ENCODE results near the gene NHEJ1.
"Not testable (repeated sequence)": the region's sequence is repeated elsewhere in the genome, so short reads cannot be mapped to it uniquely, and the experiment has no call there.

NHEJ1 gene, protein sequence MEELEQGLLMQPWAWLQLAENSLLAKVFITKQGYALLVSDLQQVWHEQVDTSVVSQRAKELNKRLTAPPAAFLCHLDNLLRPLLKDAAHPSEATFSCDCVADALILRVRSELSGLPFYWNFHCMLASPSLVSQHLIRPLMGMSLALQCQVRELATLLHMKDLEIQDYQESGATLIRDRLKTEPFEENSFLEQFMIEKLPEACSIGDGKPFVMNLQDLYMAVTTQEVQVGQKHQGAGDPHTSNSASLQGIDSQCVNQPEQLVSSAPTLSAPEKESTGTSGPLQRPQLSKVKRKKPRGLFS

DNA sequence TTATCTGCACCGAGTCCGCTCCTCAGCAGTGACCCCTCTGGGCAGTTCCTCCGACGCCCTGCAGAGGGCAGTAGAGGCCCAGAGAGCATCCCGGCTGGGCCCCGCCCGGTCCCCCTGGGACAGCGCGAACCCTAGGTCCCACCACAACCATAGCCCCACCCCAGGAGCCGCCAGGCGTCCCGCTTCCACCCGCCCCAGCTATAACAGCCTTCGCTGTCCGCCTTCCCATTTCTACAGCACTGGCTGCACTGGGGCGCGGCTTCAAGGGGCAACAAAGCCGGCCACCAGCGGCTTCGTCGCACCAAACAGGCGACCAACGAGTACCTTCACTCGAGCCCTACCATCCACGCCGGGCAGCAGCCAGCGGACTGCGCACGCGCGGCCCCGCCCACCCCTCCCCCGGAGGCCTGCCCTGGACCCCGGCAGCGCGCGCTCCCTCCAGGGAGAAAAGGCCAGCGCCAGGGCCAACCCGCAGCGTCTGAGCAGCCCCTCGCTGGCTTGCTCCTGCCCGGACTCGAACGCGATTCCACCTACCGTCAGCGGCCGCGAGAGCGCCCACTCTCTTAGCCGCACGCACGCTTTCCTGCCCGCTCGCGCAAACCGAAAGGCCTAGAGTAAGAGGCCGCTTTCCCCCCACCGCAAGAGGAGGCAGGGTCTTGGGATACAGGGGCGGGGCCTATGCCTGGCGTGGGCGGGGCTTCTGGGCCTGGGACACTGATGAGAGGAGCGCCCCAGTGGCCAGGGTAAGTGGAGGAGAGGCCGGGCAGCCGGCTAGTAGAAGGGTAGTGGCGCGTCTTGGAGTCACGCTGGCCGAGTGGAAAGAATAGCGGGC, at the start of gene NHEJ1:
Gene NHEJ1, minus strand, starts transcription at position 630 of the 832 bp plus-strand sequence. CDS start 2,453 bp downstream, outside the sequence.
- DNase-seq: peak; percentile 86

DNA sequence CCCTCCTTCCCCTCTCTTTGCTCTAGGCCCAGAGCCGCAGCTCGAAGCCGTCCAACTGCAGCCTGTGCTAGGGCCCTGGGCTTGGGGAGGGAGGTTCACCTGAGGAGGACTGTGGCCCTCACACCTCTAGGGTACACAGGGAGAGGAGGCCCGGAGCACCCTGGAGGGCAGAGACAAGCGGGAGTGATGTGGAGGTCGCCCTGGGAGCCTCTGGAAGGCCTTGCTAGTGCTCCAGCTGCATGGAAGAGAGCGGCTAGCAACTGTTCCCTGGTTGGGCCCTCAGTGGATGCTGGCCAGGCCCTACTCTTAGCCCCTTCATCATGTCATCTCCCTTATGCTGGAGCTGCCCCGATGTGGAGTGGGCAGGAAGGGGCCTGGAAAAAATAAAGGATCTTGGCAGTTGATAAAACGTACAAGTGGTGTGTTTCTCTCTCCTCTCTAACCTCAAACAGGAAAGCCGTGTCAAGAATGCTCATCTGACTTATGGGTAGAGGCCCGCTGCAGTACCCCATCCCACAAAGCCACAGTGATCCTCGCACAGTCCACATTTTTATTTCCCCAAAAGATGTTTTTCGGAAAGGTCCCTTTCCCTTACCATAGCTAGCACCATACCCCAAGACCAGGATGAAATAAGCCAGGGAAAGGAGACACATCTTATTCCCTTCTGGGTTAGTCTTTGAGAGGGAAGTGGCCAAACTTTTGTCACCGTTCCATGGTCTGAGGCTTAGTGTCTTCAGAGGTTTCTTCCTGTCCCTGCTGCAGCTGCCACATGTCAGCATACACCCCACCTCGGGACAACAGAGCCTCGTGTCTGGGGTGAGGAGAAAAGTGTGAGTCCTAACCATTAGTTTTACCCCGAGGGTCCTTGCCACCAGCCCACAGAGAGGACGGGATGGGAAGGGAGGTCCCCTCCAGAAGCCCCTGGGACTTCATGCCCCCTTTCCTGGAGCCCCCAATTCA, 48.9 kb upstream of the NHEJ1 start:
- no peak for DNase-seq

DNA sequence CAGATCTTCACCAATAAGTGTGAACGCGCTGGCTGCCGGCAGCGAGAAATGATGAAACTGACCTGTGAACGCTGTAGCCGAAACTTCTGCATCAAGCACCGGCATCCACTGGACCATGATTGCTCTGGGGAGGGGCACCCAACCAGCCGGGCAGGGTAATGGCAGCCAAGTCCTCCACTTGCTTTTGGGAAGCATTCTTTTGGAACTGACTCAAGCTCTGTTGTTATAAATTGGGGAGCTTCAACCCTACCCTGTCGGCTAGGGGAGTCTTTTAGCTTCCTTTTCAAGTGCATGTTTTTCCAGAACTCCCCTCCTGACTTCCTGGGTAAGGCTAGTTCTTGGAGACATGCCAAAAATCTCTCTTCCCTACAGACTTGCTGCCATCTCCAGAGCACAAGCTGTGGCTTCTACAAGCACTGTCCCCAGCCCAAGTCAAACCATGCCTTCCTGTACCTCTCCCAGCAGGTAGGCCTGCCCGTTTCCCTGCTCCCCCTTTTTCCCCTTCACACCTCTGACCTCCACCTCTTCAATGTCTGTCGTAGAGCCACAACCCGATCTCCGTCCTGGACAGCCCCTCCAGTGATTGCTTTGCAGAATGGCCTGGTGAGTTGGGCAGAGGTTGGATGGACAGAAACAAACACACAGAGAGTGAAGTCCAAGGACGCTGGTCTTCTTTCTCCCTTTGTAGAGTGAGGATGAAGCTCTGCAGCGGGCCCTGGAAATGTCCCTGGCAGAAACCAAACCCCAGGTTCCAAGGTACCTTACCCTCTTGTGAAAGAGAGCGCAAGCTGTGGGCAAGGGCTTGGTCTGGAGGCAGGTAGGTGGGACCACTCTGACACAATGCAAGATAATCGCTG, 47.5 kb upstream of the NHEJ1 start:
- DNase-seq: peak; percentile 72

DNA sequence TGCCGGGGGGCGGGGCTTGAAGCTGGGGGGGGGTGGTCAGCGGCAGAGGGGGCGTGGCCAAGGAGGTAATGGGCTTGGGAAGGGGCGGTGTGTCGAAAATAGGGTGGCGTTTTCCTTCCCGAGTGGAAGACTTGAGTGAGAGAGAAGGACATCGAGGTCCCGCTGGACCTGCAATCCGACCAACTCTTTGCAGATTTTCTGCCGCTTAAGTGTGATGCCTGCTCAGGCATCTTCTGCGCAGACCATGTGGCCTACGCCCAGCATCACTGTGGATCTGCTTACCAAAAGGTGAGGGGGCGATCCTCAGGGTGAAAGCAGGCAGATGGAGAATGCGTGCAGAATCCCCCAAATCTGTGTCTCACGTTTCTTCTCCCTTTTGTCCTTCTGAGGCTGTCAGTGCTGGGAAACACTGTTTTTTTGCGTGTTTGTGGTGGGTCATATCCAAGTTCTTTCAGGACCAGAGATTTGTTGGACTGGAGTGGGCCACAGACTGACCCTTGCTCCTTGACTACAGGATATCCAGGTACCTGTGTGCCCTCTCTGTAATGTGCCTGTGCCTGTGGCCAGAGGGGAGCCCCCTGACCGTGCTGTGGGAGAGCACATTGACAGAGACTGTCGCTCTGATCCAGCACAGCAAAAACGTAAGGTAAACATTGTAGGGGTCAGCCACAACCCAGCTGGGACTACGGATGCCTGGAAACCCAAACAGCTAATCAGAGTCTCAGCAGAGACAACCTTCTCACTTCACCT, 46.7 kb upstream of the NHEJ1 start:
- DNase-seq: no peak

DNA sequence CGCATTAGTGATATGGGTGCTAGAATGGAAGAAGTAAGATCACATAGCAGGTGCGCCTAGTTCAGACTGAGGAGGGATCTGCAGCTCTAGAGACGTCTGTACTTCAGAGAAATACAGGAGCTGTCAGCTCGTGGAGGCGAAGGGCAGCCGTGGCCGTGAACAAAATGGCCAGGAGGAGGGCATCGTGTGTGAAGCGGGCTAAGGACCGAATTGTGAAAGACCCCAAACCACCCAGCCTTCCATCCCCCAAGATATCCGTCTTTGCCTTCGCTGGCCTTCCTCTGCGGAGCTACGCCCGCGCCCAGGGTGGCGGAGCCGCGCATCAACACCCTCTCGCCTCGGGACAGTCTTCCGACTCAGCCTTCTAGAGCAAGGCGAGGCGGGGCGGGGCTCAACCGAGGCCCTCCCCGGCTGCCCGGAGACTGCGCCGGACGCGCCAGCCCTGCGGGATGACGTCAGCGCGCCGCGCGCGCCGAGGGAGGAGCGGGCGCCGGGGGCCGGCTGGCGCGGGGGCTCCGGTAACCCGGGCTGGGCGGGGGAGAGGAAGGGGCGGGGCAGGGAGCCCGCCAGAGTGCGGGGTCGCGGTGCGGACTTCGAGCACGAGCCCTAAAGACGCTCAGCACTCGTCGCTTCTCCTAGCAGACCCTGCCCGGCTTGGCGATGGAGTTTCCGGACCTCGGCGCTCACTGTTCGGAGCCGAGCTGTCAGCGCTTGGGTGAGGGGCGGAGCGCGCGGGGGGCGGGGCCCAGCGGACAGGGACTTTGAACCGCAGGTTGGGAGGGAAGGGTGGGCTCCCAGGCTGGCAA, 45.9 kb upstream of the NHEJ1 start, which contains the start of gene ZFAND2B:
Gene ZFAND2B, plus strand, starts transcription at position 455 of the 806 bp plus-strand sequence. Its CDS starts 206 bp downstream, at position 661.
- DNase-seq: peak; percentile 87

DNA sequence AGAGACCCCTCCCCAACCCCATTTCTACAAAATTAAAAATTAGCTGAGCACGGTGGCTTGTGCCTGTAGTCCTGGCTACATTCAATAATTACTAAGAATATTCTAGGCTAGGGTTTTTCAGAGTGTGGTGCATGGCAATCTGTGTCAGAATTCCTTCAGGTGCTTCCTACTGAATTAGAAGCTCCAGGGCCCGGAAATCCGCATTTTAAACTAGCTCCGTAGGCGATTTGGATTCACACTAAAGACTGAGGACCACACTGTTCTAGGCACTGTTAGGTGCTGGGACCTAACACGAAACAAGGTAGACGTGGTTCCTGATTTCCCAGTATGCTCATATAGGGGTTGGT, 45.3 kb upstream of the NHEJ1 start:
- DNase-seq: no peak

DNA sequence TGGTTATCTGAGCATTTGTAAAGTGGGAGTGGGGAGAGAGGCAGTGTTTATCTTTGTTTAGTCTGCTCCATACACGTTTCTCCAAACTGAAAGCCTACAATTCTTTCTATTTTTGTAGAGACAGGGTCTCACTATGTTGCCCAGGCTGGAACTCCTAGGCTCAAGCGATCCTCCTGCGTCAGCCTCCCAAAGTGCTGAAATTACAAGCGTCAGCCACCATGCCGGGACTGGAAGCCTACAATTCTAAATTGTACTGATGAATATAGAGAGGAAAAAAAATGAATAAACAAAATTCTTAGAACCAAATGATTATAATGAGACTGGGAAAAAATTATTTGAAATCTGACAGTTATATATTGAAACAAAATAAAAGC, 44.5 kb upstream of the NHEJ1 start:
- no peak for DNase-seq

DNA sequence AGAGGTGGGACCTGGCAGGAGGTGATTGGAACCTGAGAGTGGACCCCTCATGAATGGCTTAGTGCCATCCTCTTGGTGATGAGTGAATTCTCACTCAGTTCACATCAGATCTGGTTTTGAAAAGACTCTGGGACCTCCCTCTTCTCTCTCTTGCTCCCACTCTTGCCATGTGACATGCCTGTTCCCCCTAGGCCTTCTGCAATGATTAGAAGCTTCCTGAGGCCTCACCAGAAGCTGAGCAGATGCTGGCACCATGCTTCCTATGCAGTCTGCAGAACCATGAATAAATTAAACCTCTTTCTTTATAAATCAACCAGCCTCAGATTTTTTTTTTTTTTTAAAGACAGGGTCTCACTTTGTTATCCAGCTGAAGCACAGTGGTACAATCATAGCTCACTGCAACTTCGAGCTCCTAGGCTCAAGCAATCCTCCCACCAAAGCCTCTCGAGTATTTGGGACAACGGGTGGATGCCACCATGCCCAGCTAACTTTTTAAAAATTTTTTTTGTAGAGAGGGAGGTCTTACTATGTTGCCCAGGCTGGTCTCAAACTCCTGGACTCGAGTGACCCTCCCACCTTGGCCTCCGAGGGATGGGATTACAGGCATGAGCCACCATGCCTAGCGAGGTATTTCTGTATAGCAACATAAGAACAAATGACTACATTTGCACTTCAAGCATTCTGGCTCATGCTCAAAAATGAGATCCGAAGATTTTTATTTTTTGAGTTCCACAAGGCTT, 44.0 kb upstream of the NHEJ1 start:
- no peak for DNase-seq

DNA sequence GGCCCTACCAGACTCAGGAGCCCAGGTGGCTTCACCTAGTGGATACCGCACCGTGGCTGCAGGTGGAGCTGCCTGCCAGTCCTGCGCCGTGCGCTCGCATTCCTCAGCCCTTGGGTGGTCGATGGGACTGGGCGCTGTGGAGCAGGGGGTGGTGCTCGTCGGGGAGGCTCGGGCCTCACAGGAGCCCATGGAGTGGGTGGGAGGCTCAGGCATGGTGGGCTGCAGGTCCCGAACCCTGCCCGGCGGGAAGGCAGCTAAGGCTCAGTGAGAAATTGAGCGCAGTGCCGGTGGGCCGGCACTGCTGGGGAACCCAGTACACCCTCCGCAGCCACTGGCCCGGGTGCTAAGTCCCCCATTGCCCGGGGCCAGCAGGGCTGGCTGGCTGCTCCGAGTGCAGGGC, 40.7 kb upstream of the NHEJ1 start:
- not testable (repeated sequence) for DNase-seq

DNA sequence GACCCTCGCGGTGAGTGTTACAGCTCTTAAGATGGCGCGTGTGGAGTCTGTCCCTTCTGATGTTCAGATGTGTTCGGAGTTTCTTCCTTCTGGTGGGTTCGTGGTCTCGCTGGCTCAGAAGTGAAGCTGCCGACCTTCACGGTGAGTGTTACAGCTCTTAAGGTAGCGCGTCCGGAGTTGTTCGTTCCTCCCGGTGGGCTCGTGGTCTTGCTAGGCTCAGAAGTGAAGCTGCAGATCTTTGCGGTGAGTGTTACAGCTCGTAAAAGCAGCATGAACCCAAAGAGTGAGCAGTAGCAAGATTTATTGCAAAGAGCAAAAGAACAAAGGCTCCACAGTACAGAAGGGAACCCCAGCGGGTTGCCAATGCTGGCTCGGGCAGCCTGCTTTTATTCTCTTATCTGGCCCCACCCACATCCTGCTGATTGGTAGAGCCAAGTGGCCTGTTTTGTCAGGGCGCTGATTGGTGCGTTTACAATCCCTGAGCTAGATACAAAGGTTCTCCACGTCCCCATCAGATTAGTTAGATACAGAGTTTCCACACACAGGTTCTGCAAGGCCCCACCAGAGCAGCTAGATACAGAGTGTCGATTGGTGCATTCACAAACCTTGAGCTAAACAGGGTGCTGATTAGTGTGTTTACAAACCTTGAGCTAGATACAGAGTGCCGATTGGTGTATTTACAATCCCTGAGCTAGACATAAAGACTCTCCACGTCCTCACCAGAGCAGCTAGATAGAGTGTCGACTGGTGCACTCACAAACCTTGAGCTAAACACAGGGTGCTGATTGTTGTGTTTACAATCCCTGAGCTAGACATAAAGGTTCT, 40.1 kb upstream of the NHEJ1 start:
- DNase-seq: not testable (repeated sequence)

DNA sequence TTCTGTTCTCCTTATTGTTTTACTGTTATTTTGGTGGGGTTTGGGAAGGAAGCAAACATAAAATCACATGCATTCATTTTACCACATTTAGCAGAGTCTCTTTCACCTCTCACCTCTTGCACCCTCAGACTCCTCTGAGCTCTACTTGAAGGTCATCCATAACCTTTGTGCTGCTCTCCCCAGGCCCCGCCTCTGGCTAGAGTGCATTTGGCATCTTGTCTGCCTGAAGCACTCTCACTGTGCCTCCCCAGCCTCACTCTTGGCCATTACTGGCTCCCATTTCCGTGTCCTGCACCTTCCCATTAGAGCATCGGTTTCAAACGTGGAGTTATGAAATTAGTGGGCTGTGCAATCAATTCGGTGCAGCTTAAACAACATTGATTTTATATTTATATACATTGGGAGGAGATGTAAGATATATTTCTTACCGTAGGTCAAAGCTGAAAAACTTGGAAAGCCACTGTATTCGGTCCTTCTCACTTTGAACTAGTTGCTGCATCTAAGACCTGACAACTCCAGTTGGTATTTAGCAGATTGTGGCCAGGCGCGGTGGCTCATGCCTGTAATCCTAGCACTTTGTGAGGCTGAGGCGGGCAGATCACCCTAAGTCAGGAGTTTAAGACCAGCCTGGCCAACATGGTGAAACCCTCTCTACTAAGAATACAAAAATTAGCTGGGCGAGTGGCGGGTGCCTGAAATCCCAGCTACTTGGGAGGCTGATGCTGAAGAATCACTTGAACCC, 39.0 kb upstream of the NHEJ1 start:
- no peak for DNase-seq

DNA sequence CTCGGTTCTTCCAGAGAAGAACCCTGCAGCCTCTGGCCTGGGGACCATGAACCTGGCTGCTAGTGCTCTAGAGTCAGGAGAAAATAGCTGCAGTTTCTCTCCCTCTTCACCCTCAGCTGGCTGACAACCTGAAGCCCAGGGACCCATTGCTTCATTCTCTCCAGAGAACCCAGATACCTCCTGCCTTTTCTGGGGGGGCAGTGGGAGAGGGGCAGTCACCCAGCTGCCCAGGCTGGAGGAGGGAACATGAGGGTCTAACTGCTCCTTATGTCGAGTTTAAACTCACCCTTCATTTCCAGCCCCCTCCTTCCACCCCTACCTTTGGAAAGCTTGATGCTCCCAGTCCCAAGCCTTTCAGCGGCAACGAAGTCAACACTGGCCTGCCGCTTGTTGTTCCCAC, 38.4 kb upstream of the NHEJ1 start:
- no peak for DNase-seq

DNA sequence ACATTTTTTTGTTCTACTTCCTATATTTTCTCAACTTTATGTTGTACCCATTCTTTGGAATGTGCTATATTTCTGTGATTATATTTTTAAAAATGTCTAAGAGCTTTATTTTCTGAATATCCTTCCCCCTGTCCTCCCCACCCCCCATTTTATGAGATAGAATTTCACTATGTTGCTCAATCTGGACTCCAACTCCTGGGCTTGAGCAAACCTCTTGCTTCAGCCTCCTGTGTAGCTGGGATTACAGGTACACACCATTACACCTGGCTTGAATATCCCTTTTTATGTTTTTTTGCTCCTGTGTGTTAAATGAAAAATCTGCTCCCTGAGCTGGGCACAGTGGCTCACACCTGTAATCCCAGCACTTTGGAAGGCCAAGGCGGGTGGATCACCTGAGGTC, 36.8 kb upstream of the NHEJ1 start:
- no peak for DNase-seq

DNA sequence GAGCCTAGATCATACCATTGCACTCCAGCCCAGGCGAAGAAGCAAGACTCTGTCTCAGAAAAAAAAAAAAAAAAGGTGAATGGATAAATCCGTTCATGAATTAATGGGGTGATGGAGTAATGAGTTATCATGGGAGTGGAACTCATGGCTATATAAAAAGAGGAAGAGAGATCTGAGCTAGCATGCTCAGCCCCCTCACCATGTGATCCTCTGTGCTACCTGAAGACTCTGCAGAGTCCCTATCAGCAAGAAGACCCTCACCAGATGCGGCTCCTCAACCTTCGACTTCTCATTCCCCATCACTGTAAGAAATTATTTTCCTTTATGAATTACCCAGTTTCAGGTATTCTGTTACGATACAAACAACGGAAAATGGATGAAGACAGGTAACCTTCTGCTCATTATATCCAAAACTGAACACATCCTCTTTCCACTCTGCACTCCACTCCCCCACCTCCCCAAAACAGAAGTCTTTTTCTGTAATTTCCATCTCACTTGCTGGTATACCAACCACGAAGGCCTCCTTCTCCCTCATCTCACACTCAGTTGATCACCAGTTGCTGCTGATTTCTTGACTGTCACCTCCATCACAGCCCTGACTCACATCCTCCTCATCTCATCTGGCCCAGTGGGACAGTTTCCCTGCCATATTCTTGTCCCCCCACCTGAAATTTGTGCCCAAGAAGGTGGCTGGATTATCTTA, 26.3 kb upstream of the NHEJ1 start:
- no peak for DNase-seq

DNA sequence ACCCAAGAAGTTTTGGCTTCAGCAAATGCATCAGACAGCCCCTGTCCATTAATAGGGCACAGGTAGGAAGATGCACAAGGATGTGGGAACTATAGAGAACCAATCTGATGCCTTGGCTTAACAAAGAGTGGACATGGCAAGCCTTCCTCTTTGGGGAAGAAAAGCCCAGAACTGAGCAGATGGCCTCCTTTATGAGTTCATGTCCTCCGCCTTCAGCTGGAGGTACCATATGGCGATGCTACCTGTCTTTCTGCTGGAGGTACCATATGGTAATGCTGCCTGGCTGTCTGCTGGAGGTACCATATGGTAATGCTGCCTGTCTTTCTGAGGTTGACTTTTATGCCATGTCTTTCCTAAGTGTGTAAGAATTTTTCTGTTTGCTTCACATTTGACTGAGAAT, 23.5 kb upstream of the NHEJ1 start:
- DNase-seq: no peak

DNA sequence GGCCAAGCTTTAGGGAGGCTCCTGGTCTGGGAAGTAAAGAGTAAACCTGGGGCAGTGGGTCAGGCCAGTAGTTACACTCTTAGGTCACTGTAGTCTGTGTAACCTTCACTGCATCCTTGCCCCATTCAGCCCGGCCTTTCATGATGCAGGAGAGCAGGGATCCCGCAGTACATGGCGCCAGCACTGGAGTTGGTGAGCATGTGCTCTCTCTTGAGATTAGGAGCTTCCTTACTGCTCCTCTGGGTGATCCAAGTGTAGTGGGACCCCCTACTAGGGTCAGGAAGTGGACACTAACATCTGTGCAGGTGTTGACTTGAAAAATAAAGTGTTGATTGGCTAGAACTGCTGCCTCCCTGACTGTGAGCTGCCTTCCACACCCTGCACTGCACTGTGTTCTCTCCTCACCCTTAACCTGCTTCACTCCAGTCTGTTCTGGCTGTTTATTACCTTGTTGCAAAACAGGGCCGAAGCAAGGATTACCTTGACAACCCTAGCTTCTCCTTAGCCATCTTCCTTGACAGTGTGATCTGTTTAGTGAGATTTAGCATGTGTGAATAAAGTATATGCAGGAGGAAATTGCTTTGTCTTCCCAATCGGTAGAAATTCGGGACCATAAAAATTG, 22.6 kb upstream of the NHEJ1 start:
- DNase-seq: no peak
